ENCODE measurements around the gene LCN15.

Gene LCN15

GRCh38 chr9:136743639-136744211 lies 20.6 kb downstream of the LCN15 start:
- H3K4me2 ChIP-seq = peak overlapping the region; percentile 99
- peaks cover 88% of the 10 kb centered on the region for H3K4me1 ChIP-seq
- no peak overlapping the region; the same call in 1 of the 2 replicates for H3K4me3 ChIP-seq
- TF ChIP-seq Cebpa-rat (IDR thresholded peaks at IDR 0.05) = no peak
- no peaks in the 10 kb centered on the region for H3K27me3 ChIP-seq
- 0 out of 2 replicates have a peak overlapping the region, but pooled peaks have one; percentile 30 for H3K27ac ChIP-seq
- H4K20me1 ChIP-seq = peaks cover 14% of the 10 kb centered on the region; the same call in 1 of the 2 replicates
- peak overlapping the region; percentile 45; the same call in 1 of the 2 replicates for H3K9ac ChIP-seq
- no peaks in the 10 kb centered on the region for H3K9me3 ChIP-seq
- peaks cover 19% of the 10 kb centered on the region; the same call in 1 of the 2 replicates for H3K36me3 ChIP-seq

GRCh38 chr9:136742591-136743391 lies 21.5 kb downstream of the LCN15 start, which contains the start of gene LCN10:
TSS of gene LCN10 (minus strand) at chr9:136742940. CDS start at chr9:136742903, 37 bp downstream.
- Histone ChIP-seq H3K36me3 (peaks cover 19% of the 10 kb centered on the region; the same call in 1 of the 2 replicates), H3K4me1 (peaks cover 78% of the 10 kb centered on the region), H3K4me2 (peak within 1 kb of the TSS; percentile 99), H3K27me3 (no peaks in the 10 kb centered on the region), H3K27ac (peak within 1 kb of the TSS; percentile 70), H3K9ac (peak within 1 kb of the TSS; percentile 6; the same call in 1 of the 2 replicates), H3K4me3 (peak within 1 kb of the TSS; percentile 57), H3K9me3 (no peaks in the 10 kb centered on the region), H4K20me1 (peaks cover 14% of the 10 kb centered on the region; the same call in 1 of the 2 replicates)
- TF ChIP-seq Cebpa-rat (IDR thresholded peaks at IDR 0.05) = no peak

GRCh38 chr9:136741883-136742571 lies 22.3 kb downstream of the LCN15 start:
- peaks cover 19% of the 10 kb centered on the region; the same call in 1 of the 2 replicates for H3K36me3 ChIP-seq
- H3K27ac ChIP-seq = peak overlapping the region; percentile 70
- no peaks in the 10 kb centered on the region for H3K9me3 ChIP-seq
- H3K4me2 ChIP-seq = peak overlapping the region; percentile 99
- H3K27me3 ChIP-seq = no peaks in the 10 kb centered on the region
- no peak for TF ChIP-seq Cebpa-rat (IDR thresholded peaks at IDR 0.05)
- H4K20me1 ChIP-seq = peaks cover 14% of the 10 kb centered on the region; the same call in 1 of the 2 replicates
- peak overlapping the region; percentile 6; the same call in 1 of the 2 replicates for H3K9ac ChIP-seq
- peak overlapping the region; percentile 57 for H3K4me3 ChIP-seq
- H3K4me1 ChIP-seq = peaks cover 71% of the 10 kb centered on the region

- Histone ChIP-seq H3K4me2 (peak overlapping the region; percentile 99), H3K4me1 (peaks cover 63% of the 10 kb centered on the region), H3K36me3 (peaks cover 19% of the 10 kb centered on the region; the same call in 1 of the 2 replicates), H3K27ac (peak overlapping the region; percentile 70), H4K20me1 (peaks cover 14% of the 10 kb centered on the region; the same call in 1 of the 2 replicates), H3K4me3 (peak overlapping the region; percentile 57), H3K27me3 (no peaks in the 10 kb centered on the region), H3K9ac (peak overlapping the region; percentile 6; the same call in 1 of the 2 replicates), H3K9me3 (no peaks in the 10 kb centered on the region)
- TF ChIP-seq Cebpa-rat (IDR thresholded peaks at IDR 0.05) = no peak
Measured at GRCh38 chr9:136740971-136741882, 23.1 kb downstream of the LCN15 start.

GRCh38 chr9:136740491-136740890 lies 23.8 kb downstream of the LCN15 start:
- Histone ChIP-seq H3K4me1 (peaks cover 64% of the 10 kb centered on the region), H4K20me1 (peaks cover 14% of the 10 kb centered on the region; the same call in 1 of the 2 replicates), H3K4me3 (no peak overlapping the region), H3K27ac (peak overlapping the region; percentile 70), H3K4me2 (peak overlapping the region; percentile 99), H3K36me3 (peaks cover 15% of the 10 kb centered on the region; the same call in 1 of the 2 replicates), H3K9ac (no peak overlapping the region), H3K27me3 (no peaks in the 10 kb centered on the region), H3K9me3 (no peaks in the 10 kb centered on the region)
- TF ChIP-seq Cebpa-rat (IDR thresholded peaks at IDR 0.05) = no peak

- peaks cover 14% of the 10 kb centered on the region; the same call in 1 of the 2 replicates for H4K20me1 ChIP-seq
- H3K9me3 ChIP-seq = no peaks in the 10 kb centered on the region
- no peak overlapping the region for H3K4me3 ChIP-seq
- TF ChIP-seq Cebpa-rat (IDR thresholded peaks at IDR 0.05) = no peak
- H3K4me1 ChIP-seq = peaks cover 64% of the 10 kb centered on the region
- H3K27me3 ChIP-seq = no peaks in the 10 kb centered on the region
- H3K36me3 ChIP-seq = peaks cover 14% of the 10 kb centered on the region; the same call in 1 of the 2 replicates
- H3K4me2 ChIP-seq = peak overlapping the region; percentile 99; the same call in 1 of the 2 replicates
- H3K9ac ChIP-seq = no peak overlapping the region
- 0 out of 2 replicates have a peak overlapping the region, but pooled peaks have one; percentile 6 for H3K27ac ChIP-seq
Measured at GRCh38 chr9:136740069-136740468, 24.2 kb downstream of the LCN15 start.

- 0 out of 2 replicates have a peak overlapping the region, but pooled peaks have one; percentile 6 for H3K27ac ChIP-seq
- H3K4me2 ChIP-seq = no peak overlapping the region
- TF ChIP-seq Cebpa-rat (IDR thresholded peaks at IDR 0.05) = no peak
- no peaks in the 10 kb centered on the region for H3K27me3 ChIP-seq
- H3K9ac ChIP-seq = no peak overlapping the region
- peaks cover 14% of the 10 kb centered on the region; the same call in 1 of the 2 replicates for H4K20me1 ChIP-seq
- peaks cover 13% of the 10 kb centered on the region; the same call in 1 of the 2 replicates for H3K36me3 ChIP-seq
- H3K4me3 ChIP-seq = no peak overlapping the region
- H3K9me3 ChIP-seq = no peaks in the 10 kb centered on the region
- peaks cover 64% of the 10 kb centered on the region for H3K4me1 ChIP-seq
Measured at GRCh38 chr9:136739509-136739908, 24.8 kb downstream of the LCN15 start.

GRCh38 chr9:136738960-136739359 lies 25.4 kb downstream of the LCN15 start:
- H3K27ac ChIP-seq = no peak overlapping the region
- peaks cover 64% of the 10 kb centered on the region for H3K4me1 ChIP-seq
- no peaks in the 10 kb centered on the region for H3K27me3 ChIP-seq
- no peak for TF ChIP-seq Cebpa-rat (IDR thresholded peaks at IDR 0.05)
- H3K9me3 ChIP-seq = no peaks in the 10 kb centered on the region
- H3K36me3 ChIP-seq = peaks cover 8% of the 10 kb centered on the region; the same call in 1 of the 2 replicates
- no peak overlapping the region for H3K4me2 ChIP-seq
- H3K9ac ChIP-seq = no peak overlapping the region
- H4K20me1 ChIP-seq = peaks cover 12% of the 10 kb centered on the region; the same call in 1 of the 2 replicates
- no peak overlapping the region for H3K4me3 ChIP-seq
